ENCODE data around the gene EPHA10. TPM values are rescaled to one million over a fixed set of nuclear protein-coding genes. Genes with fewer than 3 reads are reported as not detected.

Gene EPHA10
- total and polyA plus RNA-seq, 3 donors from 2014 or later, result 55.3 to 71.7 (median 64.2) TPM

GRCh38 chr1:37666241-37666867, 98.6 kb downstream of the EPHA10 start:
- intact Hi-C loops (cut with DNase I; ENCODE audit: low total_unique reads), result no loop called here
- no peak for TF ChIP-seq CTCF (IDR thresholded peaks at IDR 0.05)
- no peak for TF ChIP-seq POLR2A (IDR thresholded peaks at IDR 0.05)
- Histone ChIP-seq H3K4me3 (no peak overlapping the region), H3K27me3 (no peaks in the 10 kb centered on the region), H3K9me3 (no peaks in the 10 kb centered on the region), H3K27ac (no peak overlapping the region), H3K4me1 (no peaks in the 10 kb centered on the region), H3K36me3 (ENCODE audit: low read depth, missing control alignments) (no peaks in the 10 kb centered on the region)
- DNase-seq, result no peak
- WGBS, 2 donors, result 87 to 88% methylated on average over 11 of the region's 11 CpGs

Small RNAs within 50 kb of the gene (small RNA-seq; reads per million reads assigned to genes)
- 0 reads per million in 2 donors for gene RF00019

Other genes with a start within 250 kb of the EPHA10 start
- gene SNIP1, start 210.8 kb downstream of the EPHA10 start, total RNA-seq, result 10 to 100 TPM; 33.7 to 51.4 TPM
- gene SNIP1, start 210.8 kb downstream of the EPHA10 start, polyA plus RNA-seq (ENCODE audit: insufficient read depth, low read depth, low replicate concordance), result 16.8 TPM
- 10 to 100 TPM; 50.5 to 73.0 TPM for gene DNALI1, start 208.2 kb downstream of the EPHA10 start, total RNA-seq
- gene DNALI1, start 208.2 kb downstream of the EPHA10 start, polyA plus RNA-seq (ENCODE audit: insufficient read depth, low read depth, low replicate concordance), result 216 TPM
- 10 to 100 TPM; 57.4 to 78.7 TPM for gene GNL2, start 169.2 kb downstream of the EPHA10 start, total RNA-seq
- gene GNL2, start 169.2 kb downstream of the EPHA10 start, polyA plus RNA-seq (ENCODE audit: insufficient read depth, low read depth, low replicate concordance), result 34.4 TPM
- under 1 TPM; 0.16 to 0.25 TPM for gene RSPO1, start 130.2 kb downstream of the EPHA10 start, total RNA-seq
- gene RSPO1, start 130.2 kb downstream of the EPHA10 start, polyA plus RNA-seq (ENCODE audit: insufficient read depth, low read depth, low replicate concordance), result 5.0 TPM
- gene CDCA8, start 72.6 kb downstream of the EPHA10 start, total RNA-seq, result 10 to 100 TPM; 21.0 to 28.1 TPM
- 52.4 TPM for gene CDCA8, start 72.6 kb downstream of the EPHA10 start, polyA plus RNA-seq (ENCODE audit: insufficient read depth, low read depth, low replicate concordance)
- 10 to 100 TPM in 1 of 2 donors, 1 to 10 TPM in 1; 7.9 to 11.0 TPM for gene MANEAL, start 28.7 kb upstream of the EPHA10 start, total RNA-seq
- gene MANEAL, start 28.7 kb upstream of the EPHA10 start, polyA plus RNA-seq (ENCODE audit: insufficient read depth, low read depth, low replicate concordance), result 6.9 TPM
- 100 to 1,000 TPM; 147 to 188 TPM for gene C1orf122, start 42.7 kb upstream of the EPHA10 start, total RNA-seq
- gene C1orf122, start 42.7 kb upstream of the EPHA10 start, polyA plus RNA-seq (ENCODE audit: insufficient read depth, low read depth, low replicate concordance), result 48.1 TPM
- 10 to 100 TPM; 42.8 to 46.7 TPM for gene YRDC, start 43.1 kb upstream of the EPHA10 start, total RNA-seq
- 39.7 TPM for gene YRDC, start 43.1 kb upstream of the EPHA10 start, polyA plus RNA-seq (ENCODE audit: insufficient read depth, low read depth, low replicate concordance)
- 10 to 100 TPM; 12.8 to 16.8 TPM for gene MTF1, start 94.5 kb upstream of the EPHA10 start, total RNA-seq
- 35.9 TPM for gene MTF1, start 94.5 kb upstream of the EPHA10 start, polyA plus RNA-seq (ENCODE audit: insufficient read depth, low read depth, low replicate concordance)
- gene INPP5B, start 181.9 kb upstream of the EPHA10 start, total RNA-seq, result 10 to 100 TPM; 24.1 to 31.6 TPM
- gene INPP5B, start 181.9 kb upstream of the EPHA10 start, polyA plus RNA-seq (ENCODE audit: insufficient read depth, low read depth, low replicate concordance), result 15.3 TPM
- gene SF3A3, start 224.9 kb upstream of the EPHA10 start, total RNA-seq, result 10 to 100 TPM; 59.3 to 74.6 TPM
- 87.5 TPM for gene SF3A3, start 224.9 kb upstream of the EPHA10 start, polyA plus RNA-seq (ENCODE audit: insufficient read depth, low read depth, low replicate concordance)
- 10 to 100 TPM; 21.3 to 28.7 TPM for gene FHL3, start 240.4 kb upstream of the EPHA10 start, total RNA-seq
- 20.7 TPM for gene FHL3, start 240.4 kb upstream of the EPHA10 start, polyA plus RNA-seq (ENCODE audit: insufficient read depth, low read depth, low replicate concordance)
- gene UTP11, start 247.6 kb upstream of the EPHA10 start, total RNA-seq, result 10 to 100 TPM; 35.6 to 42.4 TPM
- gene UTP11, start 247.6 kb upstream of the EPHA10 start, polyA plus RNA-seq (ENCODE audit: insufficient read depth, low read depth, low replicate concordance), result 43.3 TPM

Measured in testis (tissue), 3 donors.